ENCODE results near the gene PIGS.

- TF ChIP-seq POLR2A (IDR thresholded peaks at IDR 0.05; ENCODE audit: extremely low read depth, insufficient read length) (no peak), CTCF (IDR thresholded peaks at IDR 0.05; ENCODE audit: low read depth, low read length) (no peak), MYC (IDR thresholded peaks at IDR 0.05; ENCODE audit: low read depth, low read length) (no peak), MAX (IDR thresholded peaks at IDR 0.05; ENCODE audit: low read depth, low read length) (no peak)
These were observed 18.3 kb downstream of the PIGS start for GRCh38 chr17:28553000-28553505.

Data from NB4 (cell line).